Activated T-cell treated with anti-CD3 and anti-CD28 coated beads, Interleukin-2, amount 50 U/mL, for 24 hours (primary cell): ENCODE results near the gene TDRD12.
"Not testable (repeated sequence)": the region's sequence is repeated elsewhere in the genome, so short reads cannot be mapped to it uniquely, and the experiment has no call there.

Source experiments
- DNase-seq: peaks from one replicate; pipeline ENCODE4 v3.0.0-alpha.2; 2020
- H3K27ac Mint-ChIP-seq: 2 replicates; pipeline ENCODE4 v1.8.0; 2020; ENCODE audit warnings: mild to moderate bottlenecking, mixed read lengths
- H3K27me3 Mint-ChIP-seq: 2 replicates; pipeline ENCODE4 v1.8.0; 2020; ENCODE audit warnings: mixed read lengths
- H3K36me3 Mint-ChIP-seq: 2 replicates; pipeline ENCODE4 v1.8.0; 2020; ENCODE audit warnings: low read depth, mixed read lengths
- H3K4me1 Mint-ChIP-seq: 2 replicates; pipeline ENCODE4 v1.8.0; 2020; ENCODE audit warnings: low read depth, mixed read lengths
- H3K4me3 Mint-ChIP-seq: 2 replicates; pipeline ENCODE4 v1.8.0; 2020; ENCODE audit warnings: mild to moderate bottlenecking, moderate library complexity, mixed read lengths
- H3K9me3 Mint-ChIP-seq: 2 replicates; pipeline ENCODE4 v1.8.0; 2020; ENCODE audit warnings: mixed read lengths

TDRD12 gene

GRCh38 chr19:32687681-32688080 is 31.9 kb upstream of the TDRD12 start:
- H3K4me1 Mint-ChIP-seq = peaks cover 22% of the 10 kb centered on the region
- H3K27ac Mint-ChIP-seq = no peak overlapping the region
- no peak for DNase-seq
- H3K27me3 Mint-ChIP-seq = no peaks in the 10 kb centered on the region
- H3K36me3 Mint-ChIP-seq = peaks cover 7% of the 10 kb centered on the region
- H3K4me3 Mint-ChIP-seq = no peak overlapping the region
- no peaks in the 10 kb centered on the region for H3K9me3 Mint-ChIP-seq

- peaks cover 13% of the 10 kb centered on the region for H3K36me3 Mint-ChIP-seq
- no peak overlapping the region for H3K27ac Mint-ChIP-seq
- no peak overlapping the region for H3K4me3 Mint-ChIP-seq
- peaks cover 28% of the 10 kb centered on the region for H3K4me1 Mint-ChIP-seq
- peaks cover 3% of the 10 kb centered on the region for H3K9me3 Mint-ChIP-seq
- no peak for DNase-seq
- no peaks in the 10 kb centered on the region for H3K27me3 Mint-ChIP-seq
Observed at GRCh38 chr19:32688311-32688710, 31.3 kb upstream of the TDRD12 start.

GRCh38 chr19:32691291-32691951 is 28.1 kb upstream of the TDRD12 start, which contains the start of gene NUDT19:
NUDT19 (plus strand) TSS chr19:32691821; CDS start chr19:32691961, 140 bp downstream.
- DNase-seq = peak; percentile 86
- Mint-ChIP-seq H3K27me3 (no peaks in the 10 kb centered on the region), H3K36me3 (peaks cover 42% of the 10 kb centered on the region), H3K9me3 (peaks cover 4% of the 10 kb centered on the region), H3K4me3 (peak within 1 kb of the TSS; percentile 87), H3K4me1 (peaks cover 57% of the 10 kb centered on the region), H3K27ac (peak within 1 kb of the TSS; percentile 89)

GRCh38 chr19:32691952-32692726 is 27.4 kb upstream of the TDRD12 start:
- peak overlapping the region; percentile 87 for H3K4me3 Mint-ChIP-seq
- H3K4me1 Mint-ChIP-seq = peaks cover 64% of the 10 kb centered on the region
- DNase-seq = peak; percentile 78
- peaks cover 49% of the 10 kb centered on the region for H3K36me3 Mint-ChIP-seq
- H3K27ac Mint-ChIP-seq = peak overlapping the region; percentile 89
- H3K27me3 Mint-ChIP-seq = no peaks in the 10 kb centered on the region
- peaks cover 4% of the 10 kb centered on the region for H3K9me3 Mint-ChIP-seq

GRCh38 chr19:32692727-32693061 is 26.9 kb upstream of the TDRD12 start:
- peaks cover 54% of the 10 kb centered on the region for H3K36me3 Mint-ChIP-seq
- DNase-seq = no peak
- H3K9me3 Mint-ChIP-seq = peaks cover 4% of the 10 kb centered on the region
- peak overlapping the region; percentile 87 for H3K4me3 Mint-ChIP-seq
- H3K4me1 Mint-ChIP-seq = peaks cover 70% of the 10 kb centered on the region
- no peaks in the 10 kb centered on the region for H3K27me3 Mint-ChIP-seq
- peak overlapping the region; percentile 89 for H3K27ac Mint-ChIP-seq

- H3K27ac Mint-ChIP-seq = peak overlapping the region; percentile 89
- not testable (repeated sequence) for H3K27me3 Mint-ChIP-seq, H3K9me3 Mint-ChIP-seq
- peaks cover 77% of the 10 kb centered on the region for H3K4me1 Mint-ChIP-seq
- peak overlapping the region; percentile 87 for H3K4me3 Mint-ChIP-seq
- DNase-seq = peak; percentile 59
- H3K36me3 Mint-ChIP-seq = peaks cover 62% of the 10 kb centered on the region
Observed at GRCh38 chr19:32693151-32694108, 26.1 kb upstream of the TDRD12 start.

- Mint-ChIP-seq H3K27ac (peak overlapping the region; percentile 89), H3K36me3 (peaks cover 71% of the 10 kb centered on the region), H3K4me1 (peaks cover 81% of the 10 kb centered on the region), H3K4me3 (peak overlapping the region; percentile 87)
- DNase-seq, H3K27me3 Mint-ChIP-seq, H3K9me3 Mint-ChIP-seq: not testable (repeated sequence)
Observed at GRCh38 chr19:32694316-32694715, 25.3 kb upstream of the TDRD12 start.

GRCh38 chr19:32694851-32695250 is 24.7 kb upstream of the TDRD12 start:
- H3K27me3 Mint-ChIP-seq, H3K9me3 Mint-ChIP-seq, DNase-seq, H3K27ac Mint-ChIP-seq: not testable (repeated sequence)
- peak overlapping the region; percentile 87 for H3K4me3 Mint-ChIP-seq
- H3K36me3 Mint-ChIP-seq = peaks cover 76% of the 10 kb centered on the region
- peaks cover 79% of the 10 kb centered on the region for H3K4me1 Mint-ChIP-seq

GRCh38 chr19:32695506-32695905 is 24.1 kb upstream of the TDRD12 start:
- Mint-ChIP-seq H3K27ac (peak overlapping the region; percentile 26), H3K36me3 (peaks cover 83% of the 10 kb centered on the region), H3K4me1 (peaks cover 78% of the 10 kb centered on the region), H3K4me3 (peak overlapping the region; percentile 31)
- not testable (repeated sequence) for H3K27me3 Mint-ChIP-seq, H3K9me3 Mint-ChIP-seq, DNase-seq

- H3K4me3 Mint-ChIP-seq, H3K27me3 Mint-ChIP-seq, H3K9me3 Mint-ChIP-seq, DNase-seq: not testable (repeated sequence)
- peak overlapping the region; percentile 53 for H3K27ac Mint-ChIP-seq
- peaks cover 72% of the 10 kb centered on the region for H3K4me1 Mint-ChIP-seq
- peaks cover 90% of the 10 kb centered on the region for H3K36me3 Mint-ChIP-seq
Observed at GRCh38 chr19:32696771-32697170, 22.8 kb upstream of the TDRD12 start.

- Mint-ChIP-seq H3K9me3 (peaks cover 10% of the 10 kb centered on the region), H3K36me3 (peaks cover 96% of the 10 kb centered on the region), H3K4me1 (peaks cover 51% of the 10 kb centered on the region)
- not testable (repeated sequence) for H3K4me3 Mint-ChIP-seq, H3K27ac Mint-ChIP-seq, DNase-seq, H3K27me3 Mint-ChIP-seq
Observed at GRCh38 chr19:32700129-32700528, 19.4 kb upstream of the TDRD12 start.

- Mint-ChIP-seq H3K27ac (no peak overlapping the region), H3K27me3 (no peaks in the 10 kb centered on the region), H3K9me3 (peaks cover 10% of the 10 kb centered on the region), H3K4me3 (no peak overlapping the region), H3K4me1 (peaks cover 45% of the 10 kb centered on the region), H3K36me3 (peaks cover 94% of the 10 kb centered on the region)
- DNase-seq = no peak
Observed at GRCh38 chr19:32702010-32702409, 17.6 kb upstream of the TDRD12 start.

- H3K4me3 Mint-ChIP-seq, H3K27me3 Mint-ChIP-seq, DNase-seq, H3K27ac Mint-ChIP-seq: not testable (repeated sequence)
- Mint-ChIP-seq H3K4me1 (peaks cover 43% of the 10 kb centered on the region), H3K9me3 (peaks cover 10% of the 10 kb centered on the region), H3K36me3 (peaks cover 88% of the 10 kb centered on the region)
Observed at GRCh38 chr19:32704006-32704405, 15.6 kb upstream of the TDRD12 start.

- peak; percentile 42 for DNase-seq
- Mint-ChIP-seq H3K4me3 (no peak overlapping the region), H3K27ac (peak overlapping the region; percentile 55), H3K36me3 (peaks cover 74% of the 10 kb centered on the region), H3K27me3 (no peaks in the 10 kb centered on the region), H3K9me3 (peaks cover 5% of the 10 kb centered on the region), H3K4me1 (peaks cover 31% of the 10 kb centered on the region)
Observed at GRCh38 chr19:32708457-32708856, 11.1 kb upstream of the TDRD12 start.
